ENCODE measurements around the gene UBAC2. TPM values are rescaled to one million over a fixed set of nuclear protein-coding genes. Genes with fewer than 3 reads are reported as not detected.

Gene UBAC2
- total RNA-seq, 1 donor from 2014 or later: 44.3 TPM

GRCh38 chr13:99353246-99353600, 152.6 kb downstream of the UBAC2 start:
- Histone ChIP-seq H3K4me1 (peaks cover 25% of the 10 kb centered on the region), H3K27ac (replicated peaks) (no peak overlapping the region), H3K36me3 (peaks cover 50% of the 10 kb centered on the region), H3K4me3 (no peak overlapping the region), H3K9me3 (replicated peaks) (no peaks in the 10 kb centered on the region), H3K27me3 (ENCODE audit: low read depth) (no peaks in the 10 kb centered on the region)
- TF ChIP-seq, protein P1, sequence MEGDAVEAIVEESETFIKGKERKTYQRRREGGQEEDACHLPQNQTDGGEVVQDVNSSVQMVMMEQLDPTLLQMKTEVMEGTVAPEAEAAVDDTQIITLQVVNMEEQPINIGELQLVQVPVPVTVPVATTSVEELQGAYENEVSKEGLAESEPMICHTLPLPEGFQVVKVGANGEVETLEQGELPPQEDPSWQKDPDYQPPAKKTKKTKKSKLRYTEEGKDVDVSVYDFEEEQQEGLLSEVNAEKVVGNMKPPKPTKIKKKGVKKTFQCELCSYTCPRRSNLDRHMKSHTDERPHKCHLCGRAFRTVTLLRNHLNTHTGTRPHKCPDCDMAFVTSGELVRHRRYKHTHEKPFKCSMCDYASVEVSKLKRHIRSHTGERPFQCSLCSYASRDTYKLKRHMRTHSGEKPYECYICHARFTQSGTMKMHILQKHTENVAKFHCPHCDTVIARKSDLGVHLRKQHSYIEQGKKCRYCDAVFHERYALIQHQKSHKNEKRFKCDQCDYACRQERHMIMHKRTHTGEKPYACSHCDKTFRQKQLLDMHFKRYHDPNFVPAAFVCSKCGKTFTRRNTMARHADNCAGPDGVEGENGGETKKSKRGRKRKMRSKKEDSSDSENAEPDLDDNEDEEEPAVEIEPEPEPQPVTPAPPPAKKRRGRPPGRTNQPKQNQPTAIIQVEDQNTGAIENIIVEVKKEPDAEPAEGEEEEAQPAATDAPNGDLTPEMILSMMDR (IDR thresholded peaks at IDR 0.05; ENCODE audit: borderline replicate concordance): no peak
- no peak for DNase-seq
- intact Hi-C loops (cut with micrococcal nuclease): no loop called here

DNA sequence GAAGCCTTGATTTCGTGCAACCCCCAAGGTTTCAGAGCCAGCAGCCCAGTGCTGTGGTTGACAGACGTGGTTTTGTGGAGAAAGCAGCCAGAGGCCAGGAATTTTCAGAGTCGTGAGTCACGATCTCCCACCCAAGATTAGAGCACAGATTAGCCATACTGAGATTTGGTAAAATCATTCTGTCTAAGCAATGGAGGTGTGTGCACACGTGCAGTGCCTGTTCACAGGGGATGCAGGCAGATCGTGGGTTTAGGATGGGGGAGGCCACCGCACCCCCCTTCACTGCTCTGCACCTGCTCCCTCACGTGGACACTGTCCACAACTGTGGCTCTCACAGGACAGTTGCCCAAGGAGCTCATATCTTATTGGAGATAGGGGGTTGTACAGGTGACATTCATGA, 153.2 kb downstream of the UBAC2 start:
- intact Hi-C loops (cut with micrococcal nuclease): no loop called here
- TF ChIP-seq, protein P1 (IDR thresholded peaks at IDR 0.05; ENCODE audit: borderline replicate concordance): no peak
- Histone ChIP-seq H3K27ac (replicated peaks) (no peak overlapping the region), H3K4me3 (no peak overlapping the region), H3K36me3 (peaks cover 44% of the 10 kb centered on the region), H3K9me3 (replicated peaks) (no peaks in the 10 kb centered on the region), H3K27me3 (ENCODE audit: low read depth) (no peaks in the 10 kb centered on the region), H3K4me1 (peaks cover 25% of the 10 kb centered on the region)
- no peak for DNase-seq

- Histone ChIP-seq H3K9me3 (replicated peaks) (no peaks in the 10 kb centered on the region), H3K36me3 (peaks cover 38% of the 10 kb centered on the region), H3K4me1 (peaks cover 25% of the 10 kb centered on the region), H3K4me3 (no peak overlapping the region), H3K27me3 (ENCODE audit: low read depth) (no peaks in the 10 kb centered on the region), H3K27ac (replicated peaks) (no peak overlapping the region)
- TF ChIP-seq, protein P1 (IDR thresholded peaks at IDR 0.05; ENCODE audit: borderline replicate concordance): no peak
- intact Hi-C loops (cut with micrococcal nuclease): no loop called here
- no peak for DNase-seq
Observed at GRCh38 chr13:99354371-99354951, 153.8 kb downstream of the UBAC2 start.

- Histone ChIP-seq H3K27ac (replicated peaks) (peak overlapping the region; percentile 63), H3K27me3 (ENCODE audit: low read depth) (no peaks in the 10 kb centered on the region), H3K4me1 (peaks cover 25% of the 10 kb centered on the region), H3K4me3 (no peak overlapping the region), H3K36me3 (peaks cover 35% of the 10 kb centered on the region), H3K9me3 (replicated peaks) (no peaks in the 10 kb centered on the region)
- TF ChIP-seq, protein P1 (IDR thresholded peaks at IDR 0.05; ENCODE audit: borderline replicate concordance): no peak
- DNase-seq: no peak
- intact Hi-C loops (cut with micrococcal nuclease): no loop called here
Observed at GRCh38 chr13:99355267-99356011, 154.8 kb downstream of the UBAC2 start.

GRCh38 chr13:99356012-99356261, 155.3 kb downstream of the UBAC2 start:
- TF ChIP-seq, protein P1 (IDR thresholded peaks at IDR 0.05; ENCODE audit: borderline replicate concordance): no peak
- H3K4me1 ChIP-seq: peaks cover 25% of the 10 kb centered on the region
- no peaks in the 10 kb centered on the region for H3K27me3 ChIP-seq (ENCODE audit: low read depth)
- no peak for DNase-seq
- H3K4me3 ChIP-seq: peak overlapping the region; percentile 51
- H3K27ac ChIP-seq (replicated peaks): peak overlapping the region; percentile 63
- H3K36me3 ChIP-seq: peaks cover 34% of the 10 kb centered on the region
- intact Hi-C loops (cut with micrococcal nuclease): no loop called here
- no peaks in the 10 kb centered on the region for H3K9me3 ChIP-seq (replicated peaks)

All from left ventricle myocardium inferior (tissue), 1 donor.